Uterus (tissue), 2 donors: Measurements from ENCODE around the gene ETS1.

Experiments used
- POLR2A ChIP-seq, 2 donors: fragments of 450-650 bp; IDR thresholded peaks; one replicate each; pipeline ENCODE4 v1.6.1; 2016; ENCODE audit warnings: antibody characterized with exemption in 2 of 2, mild to moderate bottlenecking in 1 of 2, moderate library complexity in 1 of 2
- TF ChIP-seq, protein P1 (sequence below), 4 experiments: fragments of 200-600 bp in 2 of 4; fragments of 450-650 bp in 2 of 4; sonication (generic) in 2 of 4; IDR thresholded peaks; one replicate each; pipeline ENCODE4 v1.5.1; 2016 to 2019; ENCODE audit warnings: antibody characterized with exemption in 4 of 4, mild to moderate bottlenecking in 2 of 4, moderate library complexity in 1 of 4

DNA sequence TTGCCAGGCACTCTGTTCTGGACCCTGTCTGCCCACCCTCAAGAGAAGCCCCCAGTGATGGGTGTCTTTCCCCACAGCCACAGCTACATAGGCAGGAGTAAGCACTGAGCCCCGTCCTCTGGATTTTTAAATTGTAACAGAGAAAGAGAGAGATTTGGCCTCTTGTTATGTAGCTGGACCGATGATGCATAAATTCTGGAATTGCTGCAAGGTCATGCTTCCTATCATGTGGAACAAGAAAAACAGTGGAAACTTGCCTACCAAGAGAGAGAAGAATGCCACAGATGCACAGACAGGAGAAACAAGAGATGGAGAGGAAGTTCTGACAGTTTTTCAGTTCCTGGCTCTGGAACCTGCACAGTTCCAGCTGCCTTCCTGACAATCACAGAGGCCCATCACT, 150.2 kb downstream of the ETS1 start:
- TF ChIP-seq POLR2A (IDR thresholded peaks at IDR 0.05): no peak
- TF ChIP-seq, protein P1, sequence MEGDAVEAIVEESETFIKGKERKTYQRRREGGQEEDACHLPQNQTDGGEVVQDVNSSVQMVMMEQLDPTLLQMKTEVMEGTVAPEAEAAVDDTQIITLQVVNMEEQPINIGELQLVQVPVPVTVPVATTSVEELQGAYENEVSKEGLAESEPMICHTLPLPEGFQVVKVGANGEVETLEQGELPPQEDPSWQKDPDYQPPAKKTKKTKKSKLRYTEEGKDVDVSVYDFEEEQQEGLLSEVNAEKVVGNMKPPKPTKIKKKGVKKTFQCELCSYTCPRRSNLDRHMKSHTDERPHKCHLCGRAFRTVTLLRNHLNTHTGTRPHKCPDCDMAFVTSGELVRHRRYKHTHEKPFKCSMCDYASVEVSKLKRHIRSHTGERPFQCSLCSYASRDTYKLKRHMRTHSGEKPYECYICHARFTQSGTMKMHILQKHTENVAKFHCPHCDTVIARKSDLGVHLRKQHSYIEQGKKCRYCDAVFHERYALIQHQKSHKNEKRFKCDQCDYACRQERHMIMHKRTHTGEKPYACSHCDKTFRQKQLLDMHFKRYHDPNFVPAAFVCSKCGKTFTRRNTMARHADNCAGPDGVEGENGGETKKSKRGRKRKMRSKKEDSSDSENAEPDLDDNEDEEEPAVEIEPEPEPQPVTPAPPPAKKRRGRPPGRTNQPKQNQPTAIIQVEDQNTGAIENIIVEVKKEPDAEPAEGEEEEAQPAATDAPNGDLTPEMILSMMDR (IDR thresholded peaks at IDR 0.05): no peak
